ENCODE results near the gene BNC1. TPM values are rescaled to one million over a fixed set of nuclear protein-coding genes. Genes with fewer than 3 reads are reported as not detected.
A peak's percentile ranks its signal among the peaks of the same experiment; 100 is the strongest.

Gene BNC1, protein sequence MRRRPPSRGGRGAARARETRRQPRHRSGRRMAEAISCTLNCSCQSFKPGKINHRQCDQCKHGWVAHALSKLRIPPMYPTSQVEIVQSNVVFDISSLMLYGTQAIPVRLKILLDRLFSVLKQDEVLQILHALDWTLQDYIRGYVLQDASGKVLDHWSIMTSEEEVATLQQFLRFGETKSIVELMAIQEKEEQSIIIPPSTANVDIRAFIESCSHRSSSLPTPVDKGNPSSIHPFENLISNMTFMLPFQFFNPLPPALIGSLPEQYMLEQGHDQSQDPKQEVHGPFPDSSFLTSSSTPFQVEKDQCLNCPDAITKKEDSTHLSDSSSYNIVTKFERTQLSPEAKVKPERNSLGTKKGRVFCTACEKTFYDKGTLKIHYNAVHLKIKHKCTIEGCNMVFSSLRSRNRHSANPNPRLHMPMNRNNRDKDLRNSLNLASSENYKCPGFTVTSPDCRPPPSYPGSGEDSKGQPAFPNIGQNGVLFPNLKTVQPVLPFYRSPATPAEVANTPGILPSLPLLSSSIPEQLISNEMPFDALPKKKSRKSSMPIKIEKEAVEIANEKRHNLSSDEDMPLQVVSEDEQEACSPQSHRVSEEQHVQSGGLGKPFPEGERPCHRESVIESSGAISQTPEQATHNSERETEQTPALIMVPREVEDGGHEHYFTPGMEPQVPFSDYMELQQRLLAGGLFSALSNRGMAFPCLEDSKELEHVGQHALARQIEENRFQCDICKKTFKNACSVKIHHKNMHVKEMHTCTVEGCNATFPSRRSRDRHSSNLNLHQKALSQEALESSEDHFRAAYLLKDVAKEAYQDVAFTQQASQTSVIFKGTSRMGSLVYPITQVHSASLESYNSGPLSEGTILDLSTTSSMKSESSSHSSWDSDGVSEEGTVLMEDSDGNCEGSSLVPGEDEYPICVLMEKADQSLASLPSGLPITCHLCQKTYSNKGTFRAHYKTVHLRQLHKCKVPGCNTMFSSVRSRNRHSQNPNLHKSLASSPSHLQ
- total RNA-seq (2012; rRNA removed), result 3.7 and 5.8 TPM in 2 replicates

DNA sequence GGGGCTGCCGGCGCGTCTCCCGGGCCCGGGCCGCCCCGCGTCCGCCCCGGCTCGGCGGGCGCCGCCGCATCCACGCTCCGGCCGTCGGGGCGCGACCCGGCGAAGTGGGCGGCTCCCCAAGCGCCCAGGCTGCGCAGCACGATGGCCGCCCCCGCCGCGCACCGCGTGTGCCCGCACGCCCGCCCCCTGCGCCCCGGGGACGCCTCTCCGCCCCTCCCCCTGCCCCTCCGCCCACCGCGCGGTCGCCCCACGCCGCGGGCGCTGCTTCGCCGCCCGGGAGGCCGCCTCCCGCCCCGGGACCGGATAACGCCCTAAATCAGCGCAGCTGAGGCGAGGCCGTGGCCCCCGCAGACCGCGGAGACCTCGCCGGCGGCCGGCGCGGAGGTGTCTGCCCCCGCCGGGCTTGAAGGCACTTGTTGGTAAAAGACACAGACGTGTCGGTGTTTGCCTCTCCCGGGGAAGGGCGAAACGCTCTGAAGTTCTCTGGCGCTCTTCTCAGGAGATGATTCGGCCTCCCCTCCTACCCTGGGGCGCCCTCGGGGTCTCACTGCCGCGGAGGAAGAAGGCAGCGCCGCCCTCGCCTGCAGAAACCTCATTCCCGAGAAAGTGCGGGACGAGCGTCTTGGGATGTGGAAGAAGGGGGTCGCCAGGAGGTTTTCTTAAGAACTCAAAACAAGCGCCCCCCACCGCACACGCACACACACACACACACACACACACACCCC is at the start of gene BNC1:
Gene BNC1, minus strand, starts transcription at position 106 of the 725 bp plus-strand sequence. Its CDS starts 36 bp downstream, at position 70.
- H3K9me3 ChIP-seq (replicated peaks; ENCODE audit: low read length), result no peaks in the 10 kb centered on the region
- H3K4me2 ChIP-seq (ENCODE audit: low read length), result peak within 1 kb of the TSS; percentile 91
- H3K9ac ChIP-seq (ENCODE audit: low read depth, low read length), result peak within 1 kb of the TSS; percentile 94
- peak within 1 kb of the TSS; percentile 81 for H3K4me3 ChIP-seq (ENCODE audit: low read length)
- no peaks in the 10 kb centered on the region for H3K27me3 ChIP-seq (ENCODE audit: control insufficient read depth, insufficient read depth, low read length)
- H3K36me3 ChIP-seq (ENCODE audit: insufficient read depth, low read length), result no peaks in the 10 kb centered on the region
- peaks cover 61% of the 10 kb centered on the region for H3K4me1 ChIP-seq (ENCODE audit: control insufficient read depth, insufficient read depth, low read length)

DNA sequence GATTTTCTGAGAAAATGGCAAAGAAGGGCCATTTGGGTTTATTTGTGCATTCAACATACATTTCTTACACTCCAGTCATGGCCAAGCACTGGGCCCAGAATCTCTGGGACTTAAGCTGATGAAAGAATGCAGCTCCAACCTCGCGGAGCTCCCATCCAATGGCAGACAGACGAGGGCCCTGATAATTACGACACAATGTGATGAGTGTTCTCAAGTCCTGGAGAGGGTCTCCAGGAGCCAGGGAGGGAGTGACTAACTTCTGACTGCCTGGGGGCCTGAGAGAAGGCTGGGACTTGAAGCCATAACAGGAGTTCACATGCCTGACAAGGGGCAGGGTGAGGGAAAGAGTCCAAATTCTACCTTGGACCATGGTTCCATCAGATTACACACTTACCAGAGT is 42.6 kb upstream of the BNC1 start:
- no peaks in the 10 kb centered on the region for H3K36me3 ChIP-seq (ENCODE audit: insufficient read depth, low read length)
- H3K9me3 ChIP-seq (replicated peaks; ENCODE audit: low read length), result no peaks in the 10 kb centered on the region
- no peak overlapping the region for H3K9ac ChIP-seq (ENCODE audit: low read depth, low read length)
- H3K4me3 ChIP-seq (ENCODE audit: low read length), result no peak overlapping the region
- no peaks in the 10 kb centered on the region for H3K27me3 ChIP-seq (ENCODE audit: control insufficient read depth, insufficient read depth, low read length)
- no peak overlapping the region for H3K4me2 ChIP-seq (ENCODE audit: low read length)
- peaks cover 25% of the 10 kb centered on the region for H3K4me1 ChIP-seq (ENCODE audit: control insufficient read depth, insufficient read depth, low read length)

DNA sequence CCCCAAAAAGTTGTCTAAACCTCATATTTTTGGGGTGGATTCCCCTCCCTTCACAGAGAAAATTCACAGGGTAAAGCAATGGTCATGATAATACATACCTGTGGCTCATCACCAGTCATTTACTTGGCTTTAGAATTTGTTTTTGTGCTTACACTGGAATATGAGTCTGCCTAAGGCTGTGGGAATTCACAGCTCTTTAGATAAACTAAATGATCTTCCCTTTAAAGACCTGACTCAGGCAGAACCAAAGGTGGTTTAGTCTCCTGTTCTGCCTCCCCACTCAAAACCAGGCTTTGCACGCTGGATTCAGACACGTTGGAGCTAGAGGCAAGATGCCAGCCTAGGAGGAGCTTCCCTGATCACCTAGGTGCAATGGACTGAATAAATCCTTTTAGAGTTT is 40.3 kb upstream of the BNC1 start:
- no peak overlapping the region for H3K9ac ChIP-seq (ENCODE audit: low read depth, low read length)
- no peaks in the 10 kb centered on the region for H3K9me3 ChIP-seq (replicated peaks; ENCODE audit: low read length)
- no peaks in the 10 kb centered on the region for H3K36me3 ChIP-seq (ENCODE audit: insufficient read depth, low read length)
- no peak overlapping the region for H3K4me2 ChIP-seq (ENCODE audit: low read length)
- peaks cover 42% of the 10 kb centered on the region for H3K4me1 ChIP-seq (ENCODE audit: control insufficient read depth, insufficient read depth, low read length)
- H3K27me3 ChIP-seq (ENCODE audit: control insufficient read depth, insufficient read depth, low read length), result no peaks in the 10 kb centered on the region
- H3K4me3 ChIP-seq (ENCODE audit: low read length), result no peak overlapping the region

DNA sequence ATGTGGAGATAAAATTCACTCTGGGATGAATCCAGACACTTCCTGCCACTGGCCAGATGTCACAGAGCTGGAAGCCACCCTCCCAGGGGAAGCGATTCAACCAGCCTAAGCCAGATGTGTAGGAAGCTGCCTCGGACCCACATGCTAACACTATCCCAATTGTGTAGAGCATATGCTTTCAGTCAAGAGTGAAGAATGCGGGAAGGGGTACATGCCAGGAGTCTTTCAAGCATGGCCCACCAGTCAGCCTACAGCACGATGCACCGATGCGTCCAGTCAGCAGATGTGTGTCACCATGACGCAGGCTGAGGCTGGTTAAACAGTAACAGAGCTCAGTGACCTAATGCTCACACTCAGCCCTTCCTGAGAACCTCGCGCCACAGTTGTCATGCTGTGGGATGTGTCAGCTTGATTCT is 38.8 kb upstream of the BNC1 start:
- Histone ChIP-seq H3K27me3 (ENCODE audit: control insufficient read depth, insufficient read depth, low read length) (no peaks in the 10 kb centered on the region), H3K36me3 (ENCODE audit: insufficient read depth, low read length) (no peaks in the 10 kb centered on the region), H3K4me2 (ENCODE audit: low read length) (peak overlapping the region; percentile 36), H3K9me3 (replicated peaks; ENCODE audit: low read length) (no peaks in the 10 kb centered on the region), H3K4me3 (ENCODE audit: low read length) (no peak overlapping the region), H3K9ac (ENCODE audit: low read depth, low read length) (peak overlapping the region; percentile 20), H3K4me1 (ENCODE audit: control insufficient read depth, insufficient read depth, low read length) (peaks cover 42% of the 10 kb centered on the region)

DNA sequence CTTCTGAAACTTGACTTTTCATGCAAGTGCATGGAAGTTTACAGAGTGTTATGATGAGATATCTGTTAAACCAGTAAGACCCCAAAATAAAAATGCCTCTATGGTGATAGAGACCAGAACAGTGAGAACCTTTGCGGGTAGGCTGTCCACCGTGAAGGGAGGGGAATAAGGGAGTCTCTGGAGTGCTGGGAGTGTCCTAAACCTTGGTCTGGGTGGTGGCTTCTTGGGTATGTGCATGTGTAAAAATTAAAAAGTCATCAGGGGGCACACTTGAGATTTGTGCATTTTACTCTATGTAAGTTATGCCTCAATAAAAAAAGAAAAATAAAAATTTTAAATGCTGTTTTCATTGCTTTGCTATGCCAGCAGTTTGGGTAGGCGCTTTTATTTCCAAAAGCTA is 38.2 kb upstream of the BNC1 start:
- Histone ChIP-seq H3K27me3 (ENCODE audit: control insufficient read depth, insufficient read depth, low read length) (no peaks in the 10 kb centered on the region), H3K4me1 (ENCODE audit: control insufficient read depth, insufficient read depth, low read length) (peaks cover 42% of the 10 kb centered on the region), H3K4me2 (ENCODE audit: low read length) (no peak overlapping the region), H3K4me3 (ENCODE audit: low read length) (no peak overlapping the region), H3K9me3 (replicated peaks; ENCODE audit: low read length) (no peaks in the 10 kb centered on the region), H3K9ac (ENCODE audit: low read depth, low read length) (peak overlapping the region; percentile 20), H3K36me3 (ENCODE audit: insufficient read depth, low read length) (no peaks in the 10 kb centered on the region)

DNA sequence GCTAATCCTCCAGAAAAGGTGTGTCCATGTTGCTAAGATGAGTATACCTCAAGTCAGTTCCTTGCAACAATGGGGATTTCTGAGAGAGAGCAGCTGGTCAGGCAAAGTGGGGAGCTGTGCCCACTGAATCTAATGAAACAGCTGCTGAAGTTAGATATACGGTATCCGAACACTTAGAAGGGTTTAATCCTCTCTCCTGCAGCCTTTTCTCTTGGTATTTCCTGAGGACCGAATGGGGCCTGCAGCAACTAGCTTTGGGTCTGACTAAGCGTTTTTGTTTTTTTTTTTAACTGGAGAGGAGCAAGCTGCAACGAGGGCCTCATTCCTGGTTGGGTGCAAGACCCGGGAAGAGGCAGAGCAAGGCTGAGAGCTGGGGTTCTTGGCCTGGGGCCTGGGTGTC is 37.6 kb upstream of the BNC1 start:
- H3K4me1 ChIP-seq (ENCODE audit: control insufficient read depth, insufficient read depth, low read length), result peaks cover 42% of the 10 kb centered on the region
- H3K9me3 ChIP-seq (replicated peaks; ENCODE audit: low read length), result no peaks in the 10 kb centered on the region
- peak overlapping the region; percentile 29 for H3K9ac ChIP-seq (ENCODE audit: low read depth, low read length)
- H3K27me3 ChIP-seq (ENCODE audit: control insufficient read depth, insufficient read depth, low read length), result no peaks in the 10 kb centered on the region
- peak overlapping the region; percentile 25 for H3K4me2 ChIP-seq (ENCODE audit: low read length)
- no peaks in the 10 kb centered on the region for H3K36me3 ChIP-seq (ENCODE audit: insufficient read depth, low read length)
- H3K4me3 ChIP-seq (ENCODE audit: low read length), result no peak overlapping the region

DNA sequence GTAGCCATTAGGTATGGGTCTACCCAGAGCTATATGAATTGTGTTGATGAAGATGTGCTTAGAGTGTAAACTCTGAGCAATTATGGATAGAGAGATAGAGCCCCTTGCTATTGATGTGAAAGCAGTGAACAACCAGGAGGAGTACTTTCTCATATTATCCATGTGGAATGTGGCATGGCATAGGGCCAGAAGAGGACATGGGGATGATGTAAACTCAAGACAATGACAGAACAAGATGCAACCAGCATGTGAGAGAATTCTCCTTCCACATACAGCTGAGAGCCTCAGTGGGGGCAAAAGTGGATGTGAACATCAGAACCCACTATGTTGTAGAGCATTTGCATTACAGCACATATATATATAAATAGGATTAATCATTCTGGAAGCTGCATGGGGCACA is 36.4 kb upstream of the BNC1 start:
- H3K9me3 ChIP-seq (replicated peaks; ENCODE audit: low read length), result no peaks in the 10 kb centered on the region
- no peaks in the 10 kb centered on the region for H3K27me3 ChIP-seq (ENCODE audit: control insufficient read depth, insufficient read depth, low read length)
- H3K4me1 ChIP-seq (ENCODE audit: control insufficient read depth, insufficient read depth, low read length), result peaks cover 38% of the 10 kb centered on the region
- H3K36me3 ChIP-seq (ENCODE audit: insufficient read depth, low read length), result no peaks in the 10 kb centered on the region
- no peak overlapping the region for H3K4me3 ChIP-seq (ENCODE audit: low read length)
- H3K4me2 ChIP-seq (ENCODE audit: low read length), result no peak overlapping the region
- no peak overlapping the region for H3K9ac ChIP-seq (ENCODE audit: low read depth, low read length)

DNA sequence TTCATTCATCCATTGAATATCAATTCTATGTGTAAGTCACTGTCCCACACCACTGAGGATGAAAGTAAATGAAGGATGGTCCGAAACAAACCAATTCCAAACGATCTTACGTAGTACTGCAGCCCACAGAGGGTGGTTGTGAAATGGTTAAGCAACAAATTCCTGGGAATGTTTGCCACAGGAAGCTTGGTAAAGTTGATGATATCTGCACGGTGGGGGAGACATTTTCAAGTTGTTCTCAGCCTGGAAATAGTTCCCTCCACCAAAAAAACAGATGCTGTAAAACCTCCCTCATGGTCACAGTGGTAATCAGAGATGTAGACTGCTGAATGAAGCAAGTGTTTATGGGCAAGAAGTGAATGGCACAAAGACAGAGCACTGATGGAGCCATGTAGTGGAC is 35.9 kb upstream of the BNC1 start:
- peaks cover 38% of the 10 kb centered on the region for H3K4me1 ChIP-seq (ENCODE audit: control insufficient read depth, insufficient read depth, low read length)
- H3K27me3 ChIP-seq (ENCODE audit: control insufficient read depth, insufficient read depth, low read length), result no peaks in the 10 kb centered on the region
- no peaks in the 10 kb centered on the region for H3K36me3 ChIP-seq (ENCODE audit: insufficient read depth, low read length)
- no peaks in the 10 kb centered on the region for H3K9me3 ChIP-seq (replicated peaks; ENCODE audit: low read length)
- H3K9ac ChIP-seq (ENCODE audit: low read depth, low read length), result no peak overlapping the region
- H3K4me2 ChIP-seq (ENCODE audit: low read length), result no peak overlapping the region
- H3K4me3 ChIP-seq (ENCODE audit: low read length), result no peak overlapping the region

DNA sequence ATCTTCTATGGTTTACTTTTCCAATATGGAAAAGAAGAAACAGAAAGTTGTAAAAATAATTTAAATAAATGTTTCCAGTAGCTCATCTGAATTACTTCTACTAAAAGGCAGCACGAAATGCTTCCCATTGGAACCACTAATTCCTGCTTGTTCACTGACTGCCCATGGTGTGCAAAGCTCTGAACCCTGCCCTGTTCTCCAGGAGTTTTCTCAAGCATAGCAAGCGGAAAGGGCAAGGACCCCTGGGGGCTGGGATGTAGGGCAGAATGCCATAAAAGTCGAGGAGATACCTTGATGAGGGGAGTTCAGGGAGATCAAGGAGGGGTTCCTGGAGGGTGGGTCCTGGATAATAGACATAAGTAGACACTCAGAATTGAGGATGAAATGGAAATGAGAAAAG is 35.3 kb upstream of the BNC1 start:
- no peaks in the 10 kb centered on the region for H3K36me3 ChIP-seq (ENCODE audit: insufficient read depth, low read length)
- peaks cover 38% of the 10 kb centered on the region for H3K4me1 ChIP-seq (ENCODE audit: control insufficient read depth, insufficient read depth, low read length)
- no peak overlapping the region for H3K4me3 ChIP-seq (ENCODE audit: low read length)
- H3K27me3 ChIP-seq (ENCODE audit: control insufficient read depth, insufficient read depth, low read length), result no peaks in the 10 kb centered on the region
- H3K9me3 ChIP-seq (replicated peaks; ENCODE audit: low read length), result no peaks in the 10 kb centered on the region
- H3K9ac ChIP-seq (ENCODE audit: low read depth, low read length), result no peak overlapping the region
- H3K4me2 ChIP-seq (ENCODE audit: low read length), result no peak overlapping the region

DNA sequence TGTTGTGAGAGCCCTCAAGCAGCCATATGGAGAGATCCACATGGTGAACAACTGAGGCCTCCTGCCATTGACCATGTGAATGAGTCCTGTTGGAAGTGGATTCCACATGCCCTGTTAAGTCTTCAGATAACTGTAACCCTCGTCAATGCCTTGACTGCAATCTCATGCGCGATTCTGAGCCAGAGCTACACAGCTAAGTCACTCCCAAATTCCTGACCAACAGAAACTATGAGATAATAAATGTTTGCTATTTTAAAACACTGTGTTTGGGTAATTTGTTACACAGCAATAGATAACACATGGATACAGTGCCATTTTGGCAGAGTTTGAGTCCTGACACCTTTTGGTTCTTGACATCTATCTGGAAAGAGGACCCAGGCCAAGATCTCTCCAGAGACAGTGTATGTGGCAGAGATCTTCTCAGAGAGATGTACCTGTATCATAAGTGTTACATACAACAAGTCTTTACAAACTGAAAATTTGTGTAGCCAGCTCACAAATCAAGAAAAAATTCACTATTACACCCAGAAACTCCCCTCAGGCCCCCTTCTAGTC is 34.5 kb upstream of the BNC1 start:
- Histone ChIP-seq H3K4me2 (ENCODE audit: low read length) (no peak overlapping the region), H3K9me3 (replicated peaks; ENCODE audit: low read length) (no peaks in the 10 kb centered on the region), H3K4me3 (ENCODE audit: low read length) (no peak overlapping the region), H3K36me3 (ENCODE audit: insufficient read depth, low read length) (no peaks in the 10 kb centered on the region), H3K27me3 (ENCODE audit: control insufficient read depth, insufficient read depth, low read length) (no peaks in the 10 kb centered on the region), H3K9ac (ENCODE audit: low read depth, low read length) (no peak overlapping the region), H3K4me1 (ENCODE audit: control insufficient read depth, insufficient read depth, low read length) (peaks cover 35% of the 10 kb centered on the region)

DNA sequence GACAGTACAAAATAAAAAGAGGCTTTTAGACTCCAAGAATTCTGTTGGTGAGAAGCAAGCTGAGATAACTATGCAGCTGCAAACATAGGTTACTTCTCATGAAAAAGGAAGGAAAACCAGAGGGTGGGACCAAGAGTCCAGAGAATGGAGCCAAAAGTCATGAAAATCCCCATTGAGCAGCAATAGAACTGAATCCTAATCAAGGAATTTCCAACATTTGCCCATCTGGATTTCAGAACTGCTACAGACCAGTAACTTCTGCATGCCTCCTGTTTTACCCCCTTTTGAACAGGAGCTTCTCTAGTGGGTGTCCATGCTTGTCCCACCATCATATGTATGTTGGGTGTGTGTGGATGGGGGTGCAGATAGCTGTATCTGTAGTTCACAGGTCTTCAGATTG is 33.6 kb upstream of the BNC1 start:
- H3K9ac ChIP-seq (ENCODE audit: low read depth, low read length), result no peak overlapping the region
- no peaks in the 10 kb centered on the region for H3K9me3 ChIP-seq (replicated peaks; ENCODE audit: low read length)
- H3K27me3 ChIP-seq (ENCODE audit: control insufficient read depth, insufficient read depth, low read length), result no peaks in the 10 kb centered on the region
- no peaks in the 10 kb centered on the region for H3K36me3 ChIP-seq (ENCODE audit: insufficient read depth, low read length)
- H3K4me2 ChIP-seq (ENCODE audit: low read length), result no peak overlapping the region
- H3K4me3 ChIP-seq (ENCODE audit: low read length), result no peak overlapping the region
- peaks cover 27% of the 10 kb centered on the region for H3K4me1 ChIP-seq (ENCODE audit: control insufficient read depth, insufficient read depth, low read length)
